Natural killer cell (primary cell): ENCODE data around the gene IFNGR2. TPM values are rescaled to one million over a fixed set of nuclear protein-coding genes. Genes with fewer than 3 reads are reported as not detected.
"Not testable (repeated sequence)": the region's sequence is repeated elsewhere in the genome, so short reads cannot be mapped to it uniquely, and the experiment has no call there.

Source experiments
- ATAC-seq, 3 donors: fragments of 150-1000 bp in 2 of 3; fragments of 200-7000 bp in 1 of 3; cut with Tn5 transposase; 1 replicate in 1 of 3; 2 replicates in 2 of 3; pipeline ENCODE4 v1.10.0; 2021; ENCODE audit warnings: mild to moderate bottlenecking in 2 of 3, moderate library complexity in 2 of 3
- DNase-seq, 2 donors: peaks; one replicate each; pipeline versions ENCODE4 v3.0.0 to v3.0.0-alpha.2; 2013 to 2021; ENCODE audit warnings: mixed read lengths in 1 of 2
- H3K27ac ChIP-seq: one replicate; pipeline ENCODE4 v1.5.1; 2013; ENCODE audit warnings: mild to moderate bottlenecking, low read length
- H3K27me3 ChIP-seq: one replicate; pipeline ENCODE4 v1.6.1; 2013; ENCODE audit warnings: low read length; ENCODE audit not compliant: control insufficient read depth, insufficient read depth
- H3K36me3 ChIP-seq: one replicate; pipeline ENCODE4 v1.6.1; 2013; ENCODE audit warnings: low read length; ENCODE audit not compliant: control insufficient read depth, insufficient read depth
- H3K4me1 ChIP-seq: one replicate; pipeline ENCODE4 v1.6.1; 2013; ENCODE audit warnings: low read length; ENCODE audit not compliant: control insufficient read depth, insufficient read depth
- H3K4me3 ChIP-seq: one replicate; pipeline ENCODE4 v1.5.1; 2013; ENCODE audit warnings: low read length
- H3K9me3 ChIP-seq: one replicate; pipeline ENCODE4 v1.6.1; 2013; ENCODE audit warnings: low read length; ENCODE audit not compliant: control insufficient read depth, insufficient read depth
- H3K27ac Mint-ChIP-seq, 2 donors: one replicate each; pipeline ENCODE4 v1.8.0; 2022; ENCODE audit warnings: mild to moderate bottlenecking in 2 of 2, mixed read lengths in 2 of 2, moderate library complexity in 1 of 2
- H3K27me3 Mint-ChIP-seq, 2 donors: one replicate each; pipeline ENCODE4 v1.8.0; 2022; ENCODE audit warnings: low read depth in 2 of 2, mixed read lengths in 2 of 2
- H3K36me3 Mint-ChIP-seq: one replicate; pipeline ENCODE4 v1.8.0; 2022; ENCODE audit warnings: mixed read lengths
- H3K4me1 Mint-ChIP-seq, 2 donors: one replicate each; pipeline ENCODE4 v1.8.0; 2022; ENCODE audit warnings: mixed read lengths in 2 of 2
- H3K4me3 Mint-ChIP-seq: one replicate; pipeline ENCODE4 v1.8.0; 2022; ENCODE audit warnings: mild to moderate bottlenecking, moderate library complexity, mixed read lengths
- H3K9me3 Mint-ChIP-seq, 2 donors: one replicate each; pipeline ENCODE4 v1.8.0; 2022; ENCODE audit warnings: mixed read lengths in 2 of 2
- WGBS: methylation state at CpG from one replicate; pipeline ENCODE4 v1.1.7; 2013; ENCODE audit warnings: missing lambda C conversion rate; ENCODE audit not compliant: insufficient coverage; 5-methylcytosine and 5-hydroxymethylcytosine counted together
- intact Hi-C: fragments of 100-400 bp; cut with micrococcal nuclease; formaldehyde crosslinking; loops from one replicate; pipeline ENCODE4 v1.14.2; 2022
- total RNA-seq, 4 donors: library from RNA; stranded (reverse); fragments of 120-200 nt in 1 of 4; gene quantifications; one replicate each; pipeline versions ENCODE4 v1.2.3 to v1.2.4, GENCODE V29; 2013 to 2022
- TF ChIP-seq, protein P1 (sequence below): fragments of 200-600 bp; IDR thresholded peaks from one replicate; pipeline ENCODE4 v1.8.0; 2022; ENCODE audit warnings: antibody characterized with exemption

IFNGR2 gene
- total RNA-seq, 3 donors from 2014 or later (not counting 1 experiment from before 2014, with no cell fraction given): 3.6 to 16.5 (median 8.6) TPM

DNA sequence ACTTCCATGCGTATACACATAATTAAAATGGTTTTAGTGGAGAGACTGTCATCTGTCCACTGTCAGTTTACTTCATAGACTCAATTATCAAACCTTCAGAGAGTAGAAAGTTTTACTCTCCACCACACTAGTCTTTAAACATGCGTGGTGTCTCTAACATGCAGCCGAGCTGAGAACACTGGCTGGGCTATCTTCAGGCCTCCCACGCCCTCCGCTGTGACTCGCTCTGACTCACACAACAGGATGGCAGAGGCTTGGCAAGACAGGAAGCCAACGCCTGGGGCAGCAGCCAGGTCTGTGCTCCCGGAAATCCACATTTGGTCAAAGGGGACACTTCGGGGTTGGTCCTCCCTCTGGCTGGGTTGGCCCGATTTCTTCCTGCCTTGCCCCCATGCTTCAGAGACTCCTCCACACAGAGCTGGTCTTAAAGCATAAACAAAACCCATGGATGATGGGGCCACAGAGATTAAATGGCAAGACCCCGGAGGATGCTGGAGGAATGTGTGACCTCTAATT is 22.7 kb upstream of the IFNGR2 start:
- Histone ChIP-seq H3K36me3 (no peaks in the 10 kb centered on the region), H3K4me3 (no peak overlapping the region), H3K27ac (peak overlapping the region; percentile 61), H3K27me3 (peaks cover 42% of the 10 kb centered on the region), H3K9me3 (no peaks in the 10 kb centered on the region), H3K4me1 (peaks cover 63% of the 10 kb centered on the region)
- Mint-ChIP-seq H3K4me3 (peak overlapping the region; percentile 47), H3K4me1 (peaks cover 50 to 53% of the 10 kb centered on the region in 2 donors), H3K27me3 (peaks cover 46 to 49% of the 10 kb centered on the region in 2 donors), H3K9me3 (no peaks in the 10 kb centered on the region), H3K27ac (peak overlapping the region; percentile 41 to 72), H3K36me3 (no peaks in the 10 kb centered on the region)
- 12% methylated on average over 11 of the region's 11 CpGs for WGBS
- DNase-seq (peak; percentile 61 to 84), ATAC-seq (peak; percentile 60 to 79 (median 62))
- TF ChIP-seq, protein P1, sequence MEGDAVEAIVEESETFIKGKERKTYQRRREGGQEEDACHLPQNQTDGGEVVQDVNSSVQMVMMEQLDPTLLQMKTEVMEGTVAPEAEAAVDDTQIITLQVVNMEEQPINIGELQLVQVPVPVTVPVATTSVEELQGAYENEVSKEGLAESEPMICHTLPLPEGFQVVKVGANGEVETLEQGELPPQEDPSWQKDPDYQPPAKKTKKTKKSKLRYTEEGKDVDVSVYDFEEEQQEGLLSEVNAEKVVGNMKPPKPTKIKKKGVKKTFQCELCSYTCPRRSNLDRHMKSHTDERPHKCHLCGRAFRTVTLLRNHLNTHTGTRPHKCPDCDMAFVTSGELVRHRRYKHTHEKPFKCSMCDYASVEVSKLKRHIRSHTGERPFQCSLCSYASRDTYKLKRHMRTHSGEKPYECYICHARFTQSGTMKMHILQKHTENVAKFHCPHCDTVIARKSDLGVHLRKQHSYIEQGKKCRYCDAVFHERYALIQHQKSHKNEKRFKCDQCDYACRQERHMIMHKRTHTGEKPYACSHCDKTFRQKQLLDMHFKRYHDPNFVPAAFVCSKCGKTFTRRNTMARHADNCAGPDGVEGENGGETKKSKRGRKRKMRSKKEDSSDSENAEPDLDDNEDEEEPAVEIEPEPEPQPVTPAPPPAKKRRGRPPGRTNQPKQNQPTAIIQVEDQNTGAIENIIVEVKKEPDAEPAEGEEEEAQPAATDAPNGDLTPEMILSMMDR: no peak
- intact Hi-C loops: loop anchor here (5.0 kb wide), 1 partner anchor 178 kb away; no protein-coding TSS in a partner anchor

DNA sequence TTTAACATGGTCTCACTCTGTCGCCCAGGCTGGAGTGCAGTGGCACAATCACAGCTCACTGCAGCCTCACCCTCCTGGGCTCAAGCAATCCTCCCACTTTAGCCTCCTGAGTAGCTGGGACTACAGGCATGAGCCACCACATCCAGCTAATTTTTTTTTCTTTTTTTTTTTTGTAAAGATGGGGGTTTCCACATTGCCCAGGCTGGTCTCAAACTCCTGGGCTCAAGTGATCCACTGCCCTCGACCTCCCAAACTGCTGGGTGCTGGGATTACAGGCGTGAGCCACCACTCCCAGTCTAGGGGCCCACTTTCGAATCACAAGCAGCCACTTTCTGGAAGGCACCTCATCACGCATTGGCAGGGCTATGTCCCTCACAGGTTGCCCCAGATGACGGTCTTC is 21.8 kb upstream of the IFNGR2 start:
- Histone ChIP-seq H3K27ac (peak overlapping the region; percentile 13), H3K27me3 (peaks cover 47% of the 10 kb centered on the region), H3K4me1 (peaks cover 68% of the 10 kb centered on the region)
- WGBS: 93% methylated on average over 6 of the region's 6 CpGs
- not testable (repeated sequence) for H3K36me3 Mint-ChIP-seq, H3K4me3 ChIP-seq, H3K36me3 ChIP-seq, H3K9me3 ChIP-seq, H3K4me3 Mint-ChIP-seq, DNase-seq, H3K9me3 Mint-ChIP-seq, ATAC-seq
- intact Hi-C loops: loop anchor here (5.0 kb wide), 1 partner anchor 179 kb away; no protein-coding TSS in a partner anchor
- Mint-ChIP-seq H3K27ac (peak overlapping the region in 1 of 2 donors; percentile 72), H3K4me1 (peaks cover 51 to 55% of the 10 kb centered on the region in 2 donors), H3K27me3 (peaks cover 42 to 47% of the 10 kb centered on the region in 2 donors)

DNA sequence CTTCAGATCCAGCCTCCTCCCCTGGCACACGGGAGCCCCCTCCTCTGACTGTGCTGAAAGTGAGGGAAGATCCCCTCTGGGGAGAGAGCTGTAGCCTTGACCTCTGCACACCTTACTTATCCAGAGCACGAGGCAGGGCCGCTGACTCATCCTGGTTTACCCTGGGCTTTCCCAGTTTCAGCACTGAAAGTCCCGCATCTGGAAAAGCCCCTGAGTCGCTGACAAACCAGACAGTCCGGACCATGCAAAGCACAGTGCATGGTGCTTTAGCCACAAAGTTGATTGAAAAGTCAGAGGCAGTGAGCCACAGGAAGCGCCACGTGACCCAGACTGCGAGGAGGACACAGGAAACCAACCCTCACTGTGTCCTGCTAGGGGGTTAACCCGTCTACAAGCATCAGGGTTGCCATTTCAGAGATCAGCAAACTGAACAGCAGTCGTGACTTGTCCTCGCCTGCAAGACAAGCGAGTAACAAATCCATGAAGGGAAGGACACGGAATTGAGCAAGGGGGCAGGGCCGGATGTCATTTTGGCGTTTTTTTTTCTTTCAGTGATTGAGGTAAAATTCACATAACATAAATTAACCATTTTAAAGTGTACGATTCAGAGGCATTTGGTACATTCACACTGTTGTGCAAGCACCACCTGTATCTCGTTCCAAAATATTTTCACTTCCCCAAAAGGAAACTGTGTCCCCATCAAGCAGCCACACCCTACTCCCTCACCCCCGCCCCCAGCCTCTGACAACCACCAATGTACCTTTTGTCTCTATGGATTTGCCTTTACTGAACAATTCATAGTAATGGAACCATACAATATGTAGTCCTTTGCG is 19.9 kb upstream of the IFNGR2 start:
- Mint-ChIP-seq H3K4me3 (peak overlapping the region; percentile 71), H3K27me3 (peaks cover 34 to 39% of the 10 kb centered on the region in 2 donors), H3K4me1 (peaks cover 51 to 55% of the 10 kb centered on the region in 2 donors), H3K36me3 (no peaks in the 10 kb centered on the region), H3K9me3 (no peaks in the 10 kb centered on the region), H3K27ac (peak overlapping the region; percentile 69 to 73)
- ATAC-seq: peak; percentile 58 to 81 (median 75)
- peak overlapping the region; percentile 25 for H3K4me3 ChIP-seq
- peak overlapping the region; percentile 75 for H3K27ac ChIP-seq
- H3K9me3 ChIP-seq: no peaks in the 10 kb centered on the region
- TF ChIP-seq, protein P1: no peak
- intact Hi-C loops: loop anchor here (5.0 kb wide), 1 partner anchor 181 kb away; no protein-coding TSS in a partner anchor
- 1% methylated on average over 18 of the region's 20 CpGs for WGBS
- H3K27me3 ChIP-seq: peaks cover 49% of the 10 kb centered on the region
- DNase-seq: peak; percentile 71 to 86
- peaks cover 68% of the 10 kb centered on the region for H3K4me1 ChIP-seq
- no peaks in the 10 kb centered on the region for H3K36me3 ChIP-seq

DNA sequence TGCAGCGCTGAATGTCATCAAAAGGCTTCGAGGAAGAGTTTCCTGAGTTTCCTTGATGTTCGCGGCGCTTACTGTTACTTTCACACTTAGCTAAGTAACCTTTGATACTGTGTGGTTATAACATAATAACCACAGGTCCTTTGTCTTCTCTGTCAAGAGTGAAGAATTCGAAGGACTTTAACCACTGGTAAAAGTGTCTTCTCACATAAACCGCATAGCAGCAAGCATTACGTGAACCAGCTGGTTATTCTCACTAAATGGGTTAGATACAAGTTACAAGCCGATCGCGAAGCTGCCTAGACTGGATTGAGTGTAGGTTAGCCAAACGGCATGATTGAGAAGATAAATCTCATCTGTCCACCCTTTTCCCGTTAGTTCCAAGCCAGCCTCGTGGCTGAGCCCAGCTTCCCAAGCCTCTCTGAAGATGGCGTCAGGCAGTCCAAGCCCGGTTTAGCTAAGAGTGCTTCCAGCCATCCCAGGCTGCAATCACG is 18.3 kb upstream of the IFNGR2 start:
- H3K4me3 ChIP-seq: no peak overlapping the region
- 34% methylated on average over 17 of the region's 17 CpGs for whole genome bisulfite sequencing
- intact Hi-C loops: loop anchor here (2.0 to 5.0 kb wide), 3 partner anchors 60 to 452 kb away; partner anchors contain the start of gene IFNAR1
- TF ChIP-seq, protein P1: no peak
- DNase-seq (peak; percentile 32 to 84), ATAC-seq (peak; percentile 37 to 68 (median 62))
- Mint-ChIP-seq H3K27me3 (peaks cover 39 to 46% of the 10 kb centered on the region in 2 donors), H3K9me3 (no peaks in the 10 kb centered on the region), H3K27ac (peak overlapping the region; percentile 69 to 90), H3K4me1 (peaks cover 49 to 55% of the 10 kb centered on the region in 2 donors), H3K36me3 (no peaks in the 10 kb centered on the region), H3K4me3 (peak overlapping the region; percentile 80)
- H3K4me1 ChIP-seq: peaks cover 62% of the 10 kb centered on the region
- H3K27me3 ChIP-seq: peaks cover 52% of the 10 kb centered on the region
- H3K9me3 ChIP-seq: no peaks in the 10 kb centered on the region
- no peaks in the 10 kb centered on the region for H3K36me3 ChIP-seq
- H3K27ac ChIP-seq: peak overlapping the region; percentile 32
